Tibial nerve (tissue), 4 donors: Measurements from ENCODE around the gene RIC1. TPM values are rescaled to one million over a fixed set of nuclear protein-coding genes. Genes with fewer than 3 reads are reported as not detected.

Source experiments
- DNase-seq, 2 donors: peaks; one replicate each; pipeline ENCODE4 v3.0.0-alpha.2; 2019; ENCODE audit warnings: low spot score in 2 of 2
- H3K27ac ChIP-seq, 4 donors: fragments of 200-600 bp; sonication (generic) in 3 of 4; one replicate each; pipeline ENCODE4 v1.5.1; 2017 to 2019; ENCODE audit warnings: mild to moderate bottlenecking in 1 of 4
- H3K27me3 ChIP-seq, 2 donors: fragments of 200-600 bp; sonication (generic) in 1 of 2; one replicate each; pipeline versions ENCODE4 v1.5.1 to v1.6.0; 2017 to 2019
- H3K36me3 ChIP-seq, 3 donors: fragments of 200-600 bp; sonication (generic); one replicate each; pipeline ENCODE4 v1.5.1; 2018 to 2019
- H3K4me1 ChIP-seq, 4 donors: fragments of 200-600 bp; sonication (generic) in 3 of 4; one replicate each; pipeline ENCODE4 v1.5.1; 2017 to 2019
- H3K4me3 ChIP-seq, 4 donors: fragments of 200-600 bp; sonication (generic) in 3 of 4; one replicate each; pipeline ENCODE4 v1.5.1; 2017 to 2019; ENCODE audit warnings: mild to moderate bottlenecking in 1 of 4, moderate library complexity in 1 of 4
- H3K9me3 ChIP-seq, 4 donors: fragments of 200-600 bp; sonication (generic) in 3 of 4; one replicate each; pipeline ENCODE4 v1.5.1; 2017 to 2019
- CTCF ChIP-seq, 5 experiments: fragments of 200-600 bp in 3 of 5; fragments of 450-650 bp in 2 of 5; sonication (generic) in 3 of 5; IDR thresholded peaks; one replicate each; pipeline ENCODE4 v1.5.1; 2016 to 2019; ENCODE audit warnings: antibody characterized with exemption in 5 of 5, mild to moderate bottlenecking in 3 of 5, moderate library complexity in 2 of 5
- EP300 ChIP-seq, 2 donors: sonication (generic); formaldehyde crosslinking; IDR thresholded peaks; one replicate each; pipeline ENCODE4 v1.6.1; 2017; ENCODE audit warnings: antibody characterized with exemption in 2 of 2, mild to moderate bottlenecking in 1 of 2
- POLR2A ChIP-seq, 2 donors: fragments of 450-650 bp; IDR thresholded peaks; one replicate each; pipeline ENCODE4 v1.6.1; 2017; ENCODE audit warnings: antibody characterized with exemption in 2 of 2, mild to moderate bottlenecking in 2 of 2, moderate library complexity in 2 of 2
- WGBS, 2 donors: methylation state at CpG; one replicate each; pipeline ENCODE4 v1.1.5; 2018; 5-methylcytosine and 5-hydroxymethylcytosine counted together
- total RNA-seq, 4 donors: library from RNA; depleted of rRNA; stranded (reverse); fragments of >200 nt; gene quantifications; one replicate each; pipeline ENCODE4 v1.1.0, GENCODE V29; 2016

Gene RIC1
- total RNA-seq, 4 donors from 2014 or later = 41.0 to 45.9 (median 43.4) TPM

- Histone ChIP-seq H3K4me1 (peaks cover 0 to 30% (median 1%) of the 10 kb centered on the region in 4 donors), H3K27me3 (no peaks in the 10 kb centered on the region), H3K36me3 (no peaks in the 10 kb centered on the region), H3K4me3 (no peak overlapping the region), H3K27ac (no peak overlapping the region), H3K9me3 (no peaks in the 10 kb centered on the region)
- WGBS, 2 donors = 94 to 97% methylated on average over 4 of the region's 4 CpGs
- DNase-seq = no peak
- TF ChIP-seq EP300 (IDR thresholded peaks at IDR 0.05) = no peak
- no peak for TF ChIP-seq CTCF (IDR thresholded peaks at IDR 0.05)
- no peak for TF ChIP-seq POLR2A (IDR thresholded peaks at IDR 0.05)
These were observed 14.7 kb upstream of the RIC1 start for GRCh38 chr9:5614192-5614591.

- Histone ChIP-seq H3K36me3 (no peaks in the 10 kb centered on the region), H3K9me3 (no peaks in the 10 kb centered on the region), H3K27me3 (no peaks in the 10 kb centered on the region), H3K4me1 (peaks cover 0 to 25% (median 0%) of the 10 kb centered on the region in 4 donors), H3K4me3 (no peak overlapping the region), H3K27ac (no peak overlapping the region)
- 81 to 85% methylated on average over 3 of the region's 3 CpGs for WGBS, 2 donors
- TF ChIP-seq CTCF (IDR thresholded peaks at IDR 0.05) (no peak), POLR2A (IDR thresholded peaks at IDR 0.05) (no peak), EP300 (IDR thresholded peaks at IDR 0.05) (no peak)
- no peak for DNase-seq
These were observed 13.9 kb upstream of the RIC1 start for GRCh38 chr9:5614985-5615384.

GRCh38 chr9:5617749-5618148 lies 11.2 kb upstream of the RIC1 start:
- no peaks in the 10 kb centered on the region for H3K36me3 ChIP-seq
- H3K9me3 ChIP-seq = no peaks in the 10 kb centered on the region
- H3K4me3 ChIP-seq = no peak overlapping the region
- H3K27me3 ChIP-seq = no peaks in the 10 kb centered on the region
- H3K4me1 ChIP-seq = peaks cover 0 to 21% (median 6%) of the 10 kb centered on the region in 4 donors
- no peak for TF ChIP-seq POLR2A (IDR thresholded peaks at IDR 0.05)
- TF ChIP-seq EP300 (IDR thresholded peaks at IDR 0.05) = no peak
- TF ChIP-seq CTCF (IDR thresholded peaks at IDR 0.05) = no peak
- no peak for DNase-seq
- no peak overlapping the region for H3K27ac ChIP-seq

GRCh38 chr9:5620494-5620893 lies 8.4 kb upstream of the RIC1 start:
- no peak overlapping the region for H3K27ac ChIP-seq
- DNase-seq = no peak
- no peak overlapping the region for H3K4me3 ChIP-seq
- H3K36me3 ChIP-seq = no peaks in the 10 kb centered on the region
- 96% methylated on average over 2 of the region's 2 CpGs for WGBS, 2 donors
- TF ChIP-seq CTCF (IDR thresholded peaks at IDR 0.05) (no peak), POLR2A (IDR thresholded peaks at IDR 0.05) (no peak), EP300 (IDR thresholded peaks at IDR 0.05) (no peak)
- peaks cover 0 to 37% (median 8%) of the 10 kb centered on the region in 4 donors for H3K4me1 ChIP-seq
- no peaks in the 10 kb centered on the region for H3K27me3 ChIP-seq
- H3K9me3 ChIP-seq = no peaks in the 10 kb centered on the region

GRCh38 chr9:5621327-5621726 lies 7.6 kb upstream of the RIC1 start:
- no peak for DNase-seq
- H3K4me1 ChIP-seq = peaks cover 0 to 45% (median 16%) of the 10 kb centered on the region in 4 donors
- 81 to 85% methylated on average over 4 of the region's 4 CpGs for WGBS, 2 donors
- H3K9me3 ChIP-seq = no peaks in the 10 kb centered on the region
- H3K27me3 ChIP-seq = no peaks in the 10 kb centered on the region
- TF ChIP-seq POLR2A (IDR thresholded peaks at IDR 0.05) (no peak), EP300 (IDR thresholded peaks at IDR 0.05) (no peak), CTCF (IDR thresholded peaks at IDR 0.05) (no peak)
- no peak overlapping the region for H3K4me3 ChIP-seq
- H3K27ac ChIP-seq = no peak overlapping the region
- no peaks in the 10 kb centered on the region for H3K36me3 ChIP-seq
